ENCODE data around the gene MAEA. TPM values are rescaled to one million over a fixed set of nuclear protein-coding genes. Genes with fewer than 3 reads are reported as not detected.

The MAEA gene
- total and polyA plus RNA-seq, 9 of the 15 experiments (the other 6 are each of a cell fraction or from before 2014, with no cell fraction given) = 2.1 to 86.5 (median 45.0) TPM

GRCh38 chr4:1376391-1376840, 86.7 kb downstream of the MAEA start:
- no peak overlapping the region for H3K4me3 ChIP-seq
- BruUV-seq (replicated peaks) = no TSS peak
- H2AFZ ChIP-seq (ENCODE audit: low read depth, low read length) = no peak overlapping the region
- intact Hi-C loops (cut with micrococcal nuclease) (no loop called here), in situ Hi-C loops (cut with MboI) (no loop called here)
- H4K20me1 ChIP-seq (replicated peaks; ENCODE audit: control insufficient read depth, insufficient read depth, low read length) = no peaks in the 10 kb centered on the region
- no peak for ATAC-seq
- TF ChIP-seq HDAC6 (IDR thresholded peaks at IDR 0.05; ENCODE audit: low read depth, low read length) = no peak
- TF ChIP-seq TEAD1 (CRISPR knock-in tag; IDR thresholded peaks at IDR 0.05) = no peak
- no peak for TF ChIP-seq ZNF165 (CRISPR knock-in tag; IDR thresholded peaks at IDR 0.05; ENCODE audit: borderline replicate concordance)
- TF ChIP-seq PCBP1 (IDR thresholded peaks at IDR 0.05; ENCODE audit: low read depth, low read length, poor library complexity, severe bottlenecking) = no peak
- TF ChIP-seq POLR3G (IDR thresholded peaks at IDR 0.05; ENCODE audit: extremely low read depth, insufficient read length, insufficient replicate concordance) = no peak
- CTCF ChIA-PET (ENCODE audit: low intra/inter-chr PET ratio) = no interaction called here
- peaks cover 0 to 21% of the 10 kb centered on the region in 2 experiments; a peak in 2 of 5 replicates for H3K4me1 ChIP-seq (replicated peaks in 1 of 2; ENCODE audit: control insufficient read depth in 2 of 2, insufficient read depth in 2 of 2, low read length in 2 of 2)
- POLR2A ChIA-PET = interaction anchor here (0.8 to 1.4 kb wide), 2 partner anchors 13 to 16 kb away, joined by 3 read pairs; no protein-coding TSS in a partner anchor
- DNase-seq (ENCODE audit: extremely low read depth in 1 of 4, low spot score in 3 of 4) = no peak
- H3K9me3 ChIP-seq (replicated peaks; ENCODE audit: control insufficient read depth, insufficient read depth, low read depth, low read length) = no peaks in the 10 kb centered on the region
- FAIRE-seq = no peak
- no peak overlapping the region for H3K4me2 ChIP-seq (ENCODE audit: insufficient read depth, low read length)
- no peak overlapping the region for H3K9ac ChIP-seq (ENCODE audit: insufficient read depth in 1 of 2, low read depth in 2 of 2, low read length in 2 of 2)
- H3K9me1 ChIP-seq (ENCODE audit: control insufficient read depth, insufficient read depth, low read length) = no peaks in the 10 kb centered on the region
- no peaks in the 10 kb centered on the region; the same call in 2 of the 3 replicates for H3K36me3 ChIP-seq (ENCODE audit: control insufficient read depth, insufficient read depth, low read length)
- H3K27me3 ChIP-seq (ENCODE audit: control insufficient read depth in 2 of 2, insufficient read depth in 2 of 2, low read length in 2 of 2) = no peaks in the 10 kb centered on the region
- no peaks in the 10 kb centered on the region for H3K79me2 ChIP-seq (ENCODE audit: control insufficient read depth, insufficient read depth, low read length)
- no peak overlapping the region for H3K27ac ChIP-seq (ENCODE audit: extremely low read depth, low read depth, low read length)
- WGBS (ENCODE audit: insufficient coverage, low coverage, missing lambda C conversion rate) = 78% methylated on average over 20 of the region's 23 CpGs
